ENCODE data around the gene MARS1. TPM values are rescaled to one million over a fixed set of nuclear protein-coding genes. Genes with fewer than 3 reads are reported as not detected.

The MARS1 gene
- total and polyA plus RNA-seq, 2 donors (not counting 1 experiment from before 2014, with no cell fraction given) = 89.9 to 352 TPM

GRCh38 chr12:57481671-57482070 lies 6.2 kb upstream of the MARS1 start:
- Histone ChIP-seq H3K27ac (ENCODE audit: insufficient read depth, low read length) (no peak overlapping the region), H3K4me3 (replicated peaks in 1 of 4; ENCODE audit: control extremely low read depth in 1 of 4, insufficient read depth in 1 of 4, low read depth in 3 of 4, low read length in 4 of 4) (no peak overlapping the region)

GRCh38 chr12:57483466-57483865 lies 4.4 kb upstream of the MARS1 start:
- peak in 1 of 2 donors; percentile 86 for DNase-seq (ENCODE audit: low read depth in 2 of 2)
- Histone ChIP-seq H3K9me3 (ENCODE audit: control insufficient read depth, insufficient read depth, low read depth, low read length) (no peaks in the 10 kb centered on the region), H3K79me2 (ENCODE audit: control insufficient read depth, insufficient read depth, low read length) (peaks cover 5% of the 10 kb centered on the region), H3K27me3 (ENCODE audit: control insufficient read depth, insufficient read depth, low read length) (peaks cover 15% of the 10 kb centered on the region), H3K4me2 (ENCODE audit: extremely low read depth, insufficient read depth, low read length) (no peak overlapping the region), H2AFZ (ENCODE audit: low read length) (no peak overlapping the region), H3K9ac (ENCODE audit: insufficient read depth, low read length) (no peak overlapping the region), H4K20me1 (ENCODE audit: control insufficient read depth, extremely low read depth, insufficient read depth, low read length) (no peaks in the 10 kb centered on the region), H3K36me3 (ENCODE audit: control insufficient read depth, insufficient read depth, low read length) (no peaks in the 10 kb centered on the region), H3K4me3 (replicated peaks in 1 of 4; ENCODE audit: control extremely low read depth in 1 of 4, insufficient read depth in 1 of 4, low read depth in 3 of 4, low read length in 4 of 4) (no peak overlapping the region), H3K27ac (ENCODE audit: insufficient read depth, low read length) (no peak overlapping the region), H3K4me1 (ENCODE audit: control insufficient read depth, extremely low read depth, insufficient read depth, low read length) (peaks cover 8% of the 10 kb centered on the region)
- TF ChIP-seq, protein P1, sequence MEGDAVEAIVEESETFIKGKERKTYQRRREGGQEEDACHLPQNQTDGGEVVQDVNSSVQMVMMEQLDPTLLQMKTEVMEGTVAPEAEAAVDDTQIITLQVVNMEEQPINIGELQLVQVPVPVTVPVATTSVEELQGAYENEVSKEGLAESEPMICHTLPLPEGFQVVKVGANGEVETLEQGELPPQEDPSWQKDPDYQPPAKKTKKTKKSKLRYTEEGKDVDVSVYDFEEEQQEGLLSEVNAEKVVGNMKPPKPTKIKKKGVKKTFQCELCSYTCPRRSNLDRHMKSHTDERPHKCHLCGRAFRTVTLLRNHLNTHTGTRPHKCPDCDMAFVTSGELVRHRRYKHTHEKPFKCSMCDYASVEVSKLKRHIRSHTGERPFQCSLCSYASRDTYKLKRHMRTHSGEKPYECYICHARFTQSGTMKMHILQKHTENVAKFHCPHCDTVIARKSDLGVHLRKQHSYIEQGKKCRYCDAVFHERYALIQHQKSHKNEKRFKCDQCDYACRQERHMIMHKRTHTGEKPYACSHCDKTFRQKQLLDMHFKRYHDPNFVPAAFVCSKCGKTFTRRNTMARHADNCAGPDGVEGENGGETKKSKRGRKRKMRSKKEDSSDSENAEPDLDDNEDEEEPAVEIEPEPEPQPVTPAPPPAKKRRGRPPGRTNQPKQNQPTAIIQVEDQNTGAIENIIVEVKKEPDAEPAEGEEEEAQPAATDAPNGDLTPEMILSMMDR (conservative IDR thresholded peaks at IDR 0.05 in 1 of 2, IDR thresholded peaks at IDR 0.05 in 1 of 2; ENCODE audit: low read depth in 1 of 2, low read length in 2 of 2) = no peak
- TF ChIP-seq EZH2 (IDR thresholded peaks at IDR 0.05; ENCODE audit: low read length, missing control alignments) = no peak

More at GRCh38 chr12:57481671-57482070, 6.2 kb upstream of the MARS1 start:
- Histone ChIP-seq H3K9ac (ENCODE audit: insufficient read depth, low read length) (no peak overlapping the region), H3K4me1 (ENCODE audit: control insufficient read depth, extremely low read depth, insufficient read depth, low read length) (peaks cover 5% of the 10 kb centered on the region), H3K79me2 (ENCODE audit: control insufficient read depth, insufficient read depth, low read length) (no peaks in the 10 kb centered on the region), H4K20me1 (ENCODE audit: control insufficient read depth, extremely low read depth, insufficient read depth, low read length) (no peaks in the 10 kb centered on the region), H2AFZ (ENCODE audit: low read length) (no peak overlapping the region), H3K36me3 (ENCODE audit: control insufficient read depth, insufficient read depth, low read length) (no peaks in the 10 kb centered on the region), H3K4me2 (ENCODE audit: extremely low read depth, insufficient read depth, low read length) (no peak overlapping the region), H3K9me3 (ENCODE audit: control insufficient read depth, insufficient read depth, low read depth, low read length) (no peaks in the 10 kb centered on the region), H3K27me3 (ENCODE audit: control insufficient read depth, insufficient read depth, low read length) (peaks cover 20% of the 10 kb centered on the region)
- no peak for DNase-seq (ENCODE audit: low read depth in 2 of 2)
- no peak for TF ChIP-seq EZH2 (IDR thresholded peaks at IDR 0.05; ENCODE audit: low read length, missing control alignments)
- TF ChIP-seq, protein P1 (conservative IDR thresholded peaks at IDR 0.05 in 1 of 2, IDR thresholded peaks at IDR 0.05 in 1 of 2; ENCODE audit: low read depth in 1 of 2, low read length in 2 of 2) = no peak

DNA sequence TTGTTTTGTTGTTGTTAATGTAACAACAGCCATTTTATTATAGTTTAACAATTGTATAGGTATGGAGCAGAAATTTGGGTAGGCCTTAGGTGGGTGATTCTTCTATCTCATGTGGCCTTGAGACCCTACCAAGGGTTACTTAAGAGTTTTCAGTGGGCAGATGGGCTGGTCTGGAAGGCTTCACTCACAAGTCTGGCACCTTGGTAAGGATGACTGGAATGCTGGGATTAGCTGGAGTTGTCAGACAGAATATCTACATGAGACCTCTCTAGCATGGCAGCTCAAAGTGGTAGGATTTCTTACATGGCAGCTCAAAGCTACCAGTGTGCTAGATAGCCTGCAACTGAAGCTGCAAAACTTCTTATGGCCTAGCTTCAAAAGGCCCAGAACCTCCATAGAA lies 2.2 kb upstream of the MARS1 start:
- peaks cover 10% of the 10 kb centered on the region for H3K36me3 ChIP-seq (ENCODE audit: control insufficient read depth, insufficient read depth, low read length)
- peaks cover 21% of the 10 kb centered on the region for H3K79me2 ChIP-seq (ENCODE audit: control insufficient read depth, insufficient read depth, low read length)
- no peaks in the 10 kb centered on the region for H4K20me1 ChIP-seq (ENCODE audit: control insufficient read depth, extremely low read depth, insufficient read depth, low read length)
- H3K9ac ChIP-seq (ENCODE audit: insufficient read depth, low read length) = no peak overlapping the region
- H3K4me1 ChIP-seq (ENCODE audit: control insufficient read depth, extremely low read depth, insufficient read depth, low read length) = peaks cover 15% of the 10 kb centered on the region
- H3K27ac ChIP-seq (ENCODE audit: insufficient read depth, low read length) = no peak overlapping the region
- H3K4me2 ChIP-seq (ENCODE audit: extremely low read depth, insufficient read depth, low read length) = no peak overlapping the region
- H2AFZ ChIP-seq (ENCODE audit: low read length) = no peak overlapping the region
- no peak overlapping the region for H3K4me3 ChIP-seq (replicated peaks in 1 of 4; ENCODE audit: control extremely low read depth in 1 of 4, insufficient read depth in 1 of 4, low read depth in 3 of 4, low read length in 4 of 4)
- H3K27me3 ChIP-seq (ENCODE audit: control insufficient read depth, insufficient read depth, low read length) = peaks cover 7% of the 10 kb centered on the region
- TF ChIP-seq EZH2 (IDR thresholded peaks at IDR 0.05; ENCODE audit: low read length, missing control alignments) = no peak
- TF ChIP-seq, protein P1 (conservative IDR thresholded peaks at IDR 0.05 in 1 of 2, IDR thresholded peaks at IDR 0.05 in 1 of 2; ENCODE audit: low read depth in 1 of 2, low read length in 2 of 2) = no peak
- DNase-seq (ENCODE audit: low read depth in 2 of 2) = no peak
- no peaks in the 10 kb centered on the region for H3K9me3 ChIP-seq (ENCODE audit: control insufficient read depth, insufficient read depth, low read depth, low read length)
